ENCODE data around the gene DIDO1.

DNA sequence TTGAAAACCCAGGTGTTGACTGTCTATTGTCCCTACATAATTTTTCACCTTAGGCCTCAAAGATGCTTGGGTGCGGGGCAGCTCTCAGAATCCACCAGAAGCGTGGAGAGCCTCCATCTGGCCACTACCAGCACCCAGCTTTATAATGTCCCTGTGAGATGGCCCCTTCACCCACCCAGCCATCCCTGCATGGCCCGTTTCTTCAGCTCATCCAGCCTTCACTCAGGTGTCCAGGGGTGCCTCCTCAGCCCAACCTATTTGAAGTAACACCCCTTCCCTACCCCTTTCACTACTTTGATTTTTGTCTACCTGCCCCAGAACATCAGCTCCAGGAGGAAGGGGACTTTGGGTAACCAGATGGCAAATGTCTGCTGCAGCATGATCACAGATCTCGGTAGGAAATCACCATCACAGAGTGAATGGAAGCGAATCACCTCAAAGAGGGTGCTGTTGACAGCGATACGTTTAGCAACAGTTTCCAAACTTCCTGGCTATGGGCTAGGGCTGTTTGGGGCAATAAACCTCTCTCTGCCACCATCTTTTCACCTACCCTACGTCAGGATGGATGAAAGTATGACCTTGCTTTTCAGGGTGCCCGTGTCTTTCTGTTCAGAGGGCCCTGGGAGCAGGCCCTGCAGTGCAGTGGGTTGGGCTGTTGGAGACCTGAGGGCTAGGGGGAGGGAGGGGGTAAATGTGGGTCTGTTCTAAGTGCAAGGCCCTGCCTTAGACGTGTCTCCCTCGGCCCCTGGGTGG, 25.0 kb upstream of the DIDO1 start:
- TF ChIP-seq, protein P1, sequence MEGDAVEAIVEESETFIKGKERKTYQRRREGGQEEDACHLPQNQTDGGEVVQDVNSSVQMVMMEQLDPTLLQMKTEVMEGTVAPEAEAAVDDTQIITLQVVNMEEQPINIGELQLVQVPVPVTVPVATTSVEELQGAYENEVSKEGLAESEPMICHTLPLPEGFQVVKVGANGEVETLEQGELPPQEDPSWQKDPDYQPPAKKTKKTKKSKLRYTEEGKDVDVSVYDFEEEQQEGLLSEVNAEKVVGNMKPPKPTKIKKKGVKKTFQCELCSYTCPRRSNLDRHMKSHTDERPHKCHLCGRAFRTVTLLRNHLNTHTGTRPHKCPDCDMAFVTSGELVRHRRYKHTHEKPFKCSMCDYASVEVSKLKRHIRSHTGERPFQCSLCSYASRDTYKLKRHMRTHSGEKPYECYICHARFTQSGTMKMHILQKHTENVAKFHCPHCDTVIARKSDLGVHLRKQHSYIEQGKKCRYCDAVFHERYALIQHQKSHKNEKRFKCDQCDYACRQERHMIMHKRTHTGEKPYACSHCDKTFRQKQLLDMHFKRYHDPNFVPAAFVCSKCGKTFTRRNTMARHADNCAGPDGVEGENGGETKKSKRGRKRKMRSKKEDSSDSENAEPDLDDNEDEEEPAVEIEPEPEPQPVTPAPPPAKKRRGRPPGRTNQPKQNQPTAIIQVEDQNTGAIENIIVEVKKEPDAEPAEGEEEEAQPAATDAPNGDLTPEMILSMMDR (conservative IDR thresholded peaks at IDR 0.05 in 1 of 2, IDR thresholded peaks at IDR 0.05 in 1 of 2; ENCODE audit: extremely low read depth in 1 of 2, insufficient read depth in 1 of 2, low read depth in 1 of 2, low read length in 2 of 2): no peak
- no peak for TF ChIP-seq EZH2 (IDR thresholded peaks at IDR 0.05; ENCODE audit: borderline replicate concordance, low read length)

All from mammary epithelial cell (primary cell).